Natural killer cell (primary cell): ENCODE results near the gene FIG4. TPM values are rescaled to one million over a fixed set of nuclear protein-coding genes. Genes with fewer than 3 reads are reported as not detected.
"Not testable (repeated sequence)": the region's sequence is repeated elsewhere in the genome, so short reads cannot be mapped to it uniquely, and the experiment has no call there.

ENCODE experiments used
- ATAC-seq, 3 donors: fragments of 150-1000 bp in 2 of 3; fragments of 200-7000 bp in 1 of 3; cut with Tn5 transposase; 1 replicate in 1 of 3; 2 replicates in 2 of 3; pipeline ENCODE4 v1.10.0; 2021; ENCODE audit warnings: mild to moderate bottlenecking in 2 of 3, moderate library complexity in 2 of 3
- DNase-seq, 2 donors: peaks; one replicate each; pipeline versions ENCODE4 v3.0.0 to v3.0.0-alpha.2; 2013 to 2021; ENCODE audit warnings: mixed read lengths in 1 of 2
- H3K27ac ChIP-seq: one replicate; pipeline ENCODE4 v1.5.1; 2013; ENCODE audit warnings: mild to moderate bottlenecking, low read length
- H3K27me3 ChIP-seq: one replicate; pipeline ENCODE4 v1.6.1; 2013; ENCODE audit warnings: low read length; ENCODE audit not compliant: control insufficient read depth, insufficient read depth
- H3K36me3 ChIP-seq: one replicate; pipeline ENCODE4 v1.6.1; 2013; ENCODE audit warnings: low read length; ENCODE audit not compliant: control insufficient read depth, insufficient read depth
- H3K4me1 ChIP-seq: one replicate; pipeline ENCODE4 v1.6.1; 2013; ENCODE audit warnings: low read length; ENCODE audit not compliant: control insufficient read depth, insufficient read depth
- H3K4me3 ChIP-seq: one replicate; pipeline ENCODE4 v1.5.1; 2013; ENCODE audit warnings: low read length
- H3K9me3 ChIP-seq: one replicate; pipeline ENCODE4 v1.6.1; 2013; ENCODE audit warnings: low read length; ENCODE audit not compliant: control insufficient read depth, insufficient read depth
- H3K27ac Mint-ChIP-seq, 2 donors: one replicate each; pipeline ENCODE4 v1.8.0; 2022; ENCODE audit warnings: mild to moderate bottlenecking in 2 of 2, mixed read lengths in 2 of 2, moderate library complexity in 1 of 2
- H3K27me3 Mint-ChIP-seq, 2 donors: one replicate each; pipeline ENCODE4 v1.8.0; 2022; ENCODE audit warnings: low read depth in 2 of 2, mixed read lengths in 2 of 2
- H3K36me3 Mint-ChIP-seq: one replicate; pipeline ENCODE4 v1.8.0; 2022; ENCODE audit warnings: mixed read lengths
- H3K4me1 Mint-ChIP-seq, 2 donors: one replicate each; pipeline ENCODE4 v1.8.0; 2022; ENCODE audit warnings: mixed read lengths in 2 of 2
- H3K4me3 Mint-ChIP-seq: one replicate; pipeline ENCODE4 v1.8.0; 2022; ENCODE audit warnings: mild to moderate bottlenecking, moderate library complexity, mixed read lengths
- H3K9me3 Mint-ChIP-seq, 2 donors: one replicate each; pipeline ENCODE4 v1.8.0; 2022; ENCODE audit warnings: mixed read lengths in 2 of 2
- WGBS: methylation state at CpG from one replicate; pipeline ENCODE4 v1.1.7; 2013; ENCODE audit warnings: missing lambda C conversion rate; ENCODE audit not compliant: insufficient coverage; 5-methylcytosine and 5-hydroxymethylcytosine counted together
- intact Hi-C: fragments of 100-400 bp; cut with micrococcal nuclease; formaldehyde crosslinking; loops from one replicate; pipeline ENCODE4 v1.14.2; 2022
- total RNA-seq, 4 donors: library from RNA; stranded (reverse); fragments of 120-200 nt in 1 of 4; gene quantifications; one replicate each; pipeline versions ENCODE4 v1.2.3 to v1.2.4, GENCODE V29; 2013 to 2022
- TF ChIP-seq, protein P1 (sequence below): fragments of 200-600 bp; IDR thresholded peaks from one replicate; pipeline ENCODE4 v1.8.0; 2022; ENCODE audit warnings: antibody characterized with exemption

FIG4 gene
- total RNA-seq, 3 donors from 2014 or later (not counting 1 experiment from before 2014, with no cell fraction given): 15.7 to 38.5 (median 20.7) TPM

DNA sequence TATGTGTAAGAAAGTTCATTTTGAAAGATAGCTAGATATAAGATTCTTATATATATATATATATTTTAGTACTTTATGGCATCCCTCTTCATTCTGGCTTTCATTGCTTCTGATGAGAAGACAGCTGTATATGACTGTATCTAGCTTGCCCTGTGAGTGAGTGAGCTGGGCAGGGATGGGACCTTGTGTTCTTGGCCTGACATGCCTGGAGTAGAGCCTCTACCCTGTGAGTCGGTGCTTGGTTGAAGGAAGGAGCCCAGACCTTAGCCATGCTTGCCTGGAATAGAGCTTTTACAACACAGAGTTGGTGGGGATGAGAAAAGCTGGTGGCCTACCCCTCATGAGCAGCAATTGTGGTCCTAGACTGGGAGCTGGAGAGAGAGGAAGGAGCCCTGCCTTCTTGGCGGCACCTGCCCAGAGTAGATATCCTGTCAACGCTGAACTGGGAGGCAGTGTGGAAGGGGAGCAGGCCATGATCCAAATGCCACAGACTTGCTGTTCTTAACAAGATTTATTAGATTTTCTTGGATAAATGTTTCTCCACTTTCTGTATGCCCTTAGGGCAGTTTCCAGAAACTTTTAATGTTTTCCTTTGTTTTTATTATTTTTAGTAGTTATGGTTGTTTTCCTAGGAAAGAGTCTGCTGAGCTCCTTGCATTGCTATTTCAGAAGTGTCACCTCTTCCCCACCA, 31.6 kb downstream of the FIG4 start:
- Histone ChIP-seq H3K36me3 (peaks cover 17% of the 10 kb centered on the region), H3K9me3 (no peaks in the 10 kb centered on the region), H3K4me1 (no peaks in the 10 kb centered on the region), H3K4me3 (no peak overlapping the region), H3K27ac (no peak overlapping the region), H3K27me3 (no peaks in the 10 kb centered on the region)
- H3K4me3 Mint-ChIP-seq: no peak overlapping the region
- ATAC-seq (no peak), DNase-seq (no peak)
- H3K27me3 Mint-ChIP-seq: no peaks in the 10 kb centered on the region
- H3K36me3 Mint-ChIP-seq: peaks cover 8% of the 10 kb centered on the region
- TF ChIP-seq, protein P1, sequence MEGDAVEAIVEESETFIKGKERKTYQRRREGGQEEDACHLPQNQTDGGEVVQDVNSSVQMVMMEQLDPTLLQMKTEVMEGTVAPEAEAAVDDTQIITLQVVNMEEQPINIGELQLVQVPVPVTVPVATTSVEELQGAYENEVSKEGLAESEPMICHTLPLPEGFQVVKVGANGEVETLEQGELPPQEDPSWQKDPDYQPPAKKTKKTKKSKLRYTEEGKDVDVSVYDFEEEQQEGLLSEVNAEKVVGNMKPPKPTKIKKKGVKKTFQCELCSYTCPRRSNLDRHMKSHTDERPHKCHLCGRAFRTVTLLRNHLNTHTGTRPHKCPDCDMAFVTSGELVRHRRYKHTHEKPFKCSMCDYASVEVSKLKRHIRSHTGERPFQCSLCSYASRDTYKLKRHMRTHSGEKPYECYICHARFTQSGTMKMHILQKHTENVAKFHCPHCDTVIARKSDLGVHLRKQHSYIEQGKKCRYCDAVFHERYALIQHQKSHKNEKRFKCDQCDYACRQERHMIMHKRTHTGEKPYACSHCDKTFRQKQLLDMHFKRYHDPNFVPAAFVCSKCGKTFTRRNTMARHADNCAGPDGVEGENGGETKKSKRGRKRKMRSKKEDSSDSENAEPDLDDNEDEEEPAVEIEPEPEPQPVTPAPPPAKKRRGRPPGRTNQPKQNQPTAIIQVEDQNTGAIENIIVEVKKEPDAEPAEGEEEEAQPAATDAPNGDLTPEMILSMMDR: no peak
- peaks cover 0 to 2% of the 10 kb centered on the region in 2 donors for H3K9me3 Mint-ChIP-seq
- WGBS: 95% methylated on average over 3 of the region's 3 CpGs
- peaks cover 0 to 33% of the 10 kb centered on the region in 2 donors for H3K4me1 Mint-ChIP-seq
- intact Hi-C loops: no loop called here
- H3K27ac Mint-ChIP-seq: peak overlapping the region in 1 of 2 donors; percentile 24

DNA sequence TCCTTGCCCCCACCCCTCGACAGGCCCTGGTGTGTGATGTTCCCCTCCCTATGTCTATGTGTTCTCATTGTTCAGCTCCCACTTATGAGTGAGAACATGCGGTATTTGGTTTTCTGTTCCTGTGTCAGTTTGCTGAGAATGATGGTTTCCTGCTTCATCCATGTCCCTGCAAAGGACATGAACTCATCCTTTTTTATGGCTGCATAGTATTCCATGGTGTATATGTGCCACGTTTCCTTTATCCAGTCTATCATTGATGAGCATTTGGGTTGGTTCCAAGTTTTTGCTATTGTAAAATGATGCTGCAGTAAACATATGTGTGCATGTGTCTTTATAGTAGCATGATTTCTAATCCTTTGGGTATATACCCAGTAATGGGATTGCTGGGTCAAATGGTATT, 34.2 kb downstream of the FIG4 start:
- H3K9me3 Mint-ChIP-seq, H3K4me1 ChIP-seq, intact Hi-C loops, H3K36me3 Mint-ChIP-seq, H3K4me3 ChIP-seq, H3K9me3 ChIP-seq, DNase-seq, H3K27me3 ChIP-seq, H3K27ac ChIP-seq, H3K27ac Mint-ChIP-seq, H3K27me3 Mint-ChIP-seq, H3K4me3 Mint-ChIP-seq, ATAC-seq: not testable (repeated sequence)
- H3K36me3 ChIP-seq: peaks cover 15% of the 10 kb centered on the region
- H3K4me1 Mint-ChIP-seq: peaks cover 0 to 32% of the 10 kb centered on the region in 2 donors
- 92% methylated on average over 2 of the region's 3 CpGs for WGBS

DNA sequence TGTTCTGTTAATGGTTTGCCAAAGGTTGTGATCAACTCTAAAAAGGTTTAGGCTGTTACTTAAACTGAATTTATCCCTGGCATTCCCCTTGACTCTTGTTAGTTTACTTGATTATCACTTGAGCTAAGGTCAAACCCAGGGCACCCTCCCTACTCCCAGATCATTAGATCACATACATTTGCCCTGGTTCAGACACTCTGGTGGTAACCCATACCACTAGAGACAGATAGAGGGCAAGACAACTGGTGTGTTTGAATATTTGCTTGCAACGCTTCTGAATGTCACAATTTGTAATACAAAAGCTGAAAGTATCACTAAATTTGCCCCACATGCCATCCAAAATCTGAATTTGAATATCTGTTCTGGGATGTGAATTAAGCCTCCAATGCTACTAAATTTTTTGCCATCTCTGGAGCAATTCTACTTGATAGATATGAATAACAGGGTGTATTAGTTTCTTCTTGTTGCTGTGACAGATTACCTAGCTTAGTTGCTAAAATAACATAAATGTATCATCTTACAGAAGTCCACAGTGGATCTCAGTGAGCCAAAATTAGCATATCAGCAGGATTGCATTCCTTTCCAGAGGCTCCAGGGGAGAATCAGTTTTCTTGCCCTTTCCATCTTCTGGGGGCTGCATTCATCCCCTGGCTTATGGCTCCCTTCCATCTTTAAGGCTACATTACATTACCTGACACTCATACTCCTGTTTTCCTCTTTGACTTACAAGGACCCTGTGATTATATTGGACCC, 45.4 kb downstream of the FIG4 start:
- intact Hi-C loops: no loop called here

DNA sequence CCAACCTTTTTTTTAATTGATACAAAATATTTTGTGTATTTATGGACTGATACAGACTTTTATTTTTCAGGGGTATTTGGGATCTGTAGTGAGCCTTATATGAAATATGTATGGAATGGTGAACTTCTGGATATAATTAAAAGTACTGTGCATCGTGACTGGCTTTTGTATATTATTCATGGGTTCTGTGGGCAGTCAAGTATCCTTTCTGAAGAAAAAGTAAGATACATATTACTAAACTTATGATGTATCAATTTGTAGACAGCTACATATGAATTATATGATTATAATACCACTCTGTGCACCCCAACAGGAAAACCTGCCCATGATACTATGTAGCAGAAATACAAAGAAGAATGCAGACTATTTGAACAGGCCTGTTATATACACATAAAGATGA, 47.2 kb downstream of the FIG4 start:
- H3K36me3 ChIP-seq: peaks cover 44% of the 10 kb centered on the region
- H3K36me3 Mint-ChIP-seq: peaks cover 27% of the 10 kb centered on the region

More for the DNA sequence above, 45.4 kb downstream of the FIG4 start:
- Histone ChIP-seq H3K27me3 (no peaks in the 10 kb centered on the region), H3K9me3 (no peaks in the 10 kb centered on the region), H3K4me3 (no peak overlapping the region), H3K4me1 (no peaks in the 10 kb centered on the region), H3K36me3 (peaks cover 39% of the 10 kb centered on the region), H3K27ac (no peak overlapping the region)
- TF ChIP-seq, protein P1: no peak
- ATAC-seq (no peak), DNase-seq (no peak)
- Mint-ChIP-seq H3K4me1 (no peaks in the 10 kb centered on the region), H3K27me3 (no peaks in the 10 kb centered on the region), H3K9me3 (peaks cover 0 to 2% of the 10 kb centered on the region in 2 donors), H3K27ac (no peak overlapping the region), H3K4me3 (no peak overlapping the region), H3K36me3 (peaks cover 27% of the 10 kb centered on the region)
- 100% methylated on average over 1 of the region's 1 CpG for WGBS

More for the DNA sequence above, 47.2 kb downstream of the FIG4 start:
- Mint-ChIP-seq H3K4me3 (no peak overlapping the region), H3K27ac (peak overlapping the region in 1 of 2 donors; percentile 3), H3K9me3 (peaks cover 0 to 2% of the 10 kb centered on the region in 2 donors), H3K4me1 (no peaks in the 10 kb centered on the region), H3K27me3 (no peaks in the 10 kb centered on the region)
- H3K4me1 ChIP-seq: no peaks in the 10 kb centered on the region
- TF ChIP-seq, protein P1: no peak
- no peak overlapping the region for H3K4me3 ChIP-seq
- ATAC-seq: no peak
- H3K27me3 ChIP-seq: no peaks in the 10 kb centered on the region
- WGBS: no CpG with 5 or more reads among the region's 1 CpG
- DNase-seq: no peak
- H3K27ac ChIP-seq: no peak overlapping the region
- no peaks in the 10 kb centered on the region for H3K9me3 ChIP-seq
- intact Hi-C loops: no loop called here
